CD8-positive, alpha-beta memory T cell (primary cell): Measurements from ENCODE around the gene FOXF2. TPM values are rescaled to one million over a fixed set of nuclear protein-coding genes. Genes with fewer than 3 reads are reported as not detected.
A peak's percentile ranks its signal among the peaks of the same experiment; 100 is the strongest.

Source experiments
- CTCF ChIA-PET: fragments of 350-600 bp; sonication (Branson Sonifier 250); formaldehyde crosslinking; loops from one replicate; lab custom pipeline; 2021; ENCODE audit warnings: antibody characterized with exemption; lab: Charles Lee
- POLR2A ChIA-PET: fragments of 350-600 bp; sonication (Branson Sonifier 250); formaldehyde crosslinking; loops from one replicate; lab custom pipeline; 2021; ENCODE audit warnings: antibody characterized with exemption; lab: Charles Lee
- DNase-seq, 5 donors: peaks; one replicate each; pipeline versions ENCODE4 v3.0.0 to v3.0.0-alpha.2; 2020 to 2022; ENCODE audit warnings: mixed read lengths in 1 of 5
- H3K27ac ChIP-seq: one replicate; pipeline ENCODE4 v1.7.0; 2013; ENCODE audit warnings: low read depth, mild to moderate bottlenecking, low read length, moderate library complexity
- H3K27me3 ChIP-seq: 2 replicates; pipeline ENCODE4 v1.7.0; 2013; ENCODE audit warnings: low read length, mild to moderate bottlenecking; ENCODE audit not compliant: insufficient read depth, poor library complexity, severe bottlenecking
- H3K36me3 ChIP-seq: 2 replicates; pipeline ENCODE4 v1.7.0; 2013; ENCODE audit warnings: mild to moderate bottlenecking, low read length, moderate library complexity; ENCODE audit not compliant: insufficient read depth
- H3K4me1 ChIP-seq: 2 replicates; pipeline ENCODE4 v1.7.0; 2013; ENCODE audit warnings: mild to moderate bottlenecking, low read length, moderate library complexity; ENCODE audit not compliant: insufficient read depth
- H3K4me3 ChIP-seq: 2 replicates; pipeline ENCODE4 v1.7.0; 2013; ENCODE audit warnings: mild to moderate bottlenecking, low read length
- H3K9me3 ChIP-seq: 2 replicates; pipeline ENCODE4 v1.7.0; 2013; ENCODE audit warnings: mild to moderate bottlenecking, low read length
- H3K27ac Mint-ChIP-seq, 8 donors: one replicate each; pipeline ENCODE4 v1.8.0; 2020 to 2021; ENCODE audit warnings: mixed read lengths in 8 of 8, mild to moderate bottlenecking in 6 of 8, inconsistent platforms in 3 of 8, moderate library complexity in 3 of 8
- H3K27me3 Mint-ChIP-seq, 2 donors: one replicate each; pipeline ENCODE4 v1.8.0; 2020 to 2021; ENCODE audit warnings: mixed read lengths in 2 of 2, mild to moderate bottlenecking in 1 of 2, moderate library complexity in 1 of 2
- H3K36me3 Mint-ChIP-seq, 3 donors: one replicate each; pipeline ENCODE4 v1.8.0; 2020 to 2021; ENCODE audit warnings: mixed read lengths in 3 of 3, inconsistent platforms in 1 of 3, mild to moderate bottlenecking in 1 of 3
- H3K4me1 Mint-ChIP-seq, 3 donors: one replicate each; pipeline ENCODE4 v1.8.0; 2020 to 2021; ENCODE audit warnings: mixed read lengths in 3 of 3, inconsistent platforms in 1 of 3, mild to moderate bottlenecking in 1 of 3
- H3K4me3 Mint-ChIP-seq, 7 donors: one replicate each; pipeline ENCODE4 v1.8.0; 2020 to 2021; ENCODE audit warnings: mixed read lengths in 7 of 7, mild to moderate bottlenecking in 6 of 7, moderate library complexity in 4 of 7, inconsistent platforms in 2 of 7
- H3K9me3 Mint-ChIP-seq, 5 donors: one replicate each; pipeline ENCODE4 v1.8.0; 2020 to 2022; ENCODE audit warnings: mixed read lengths in 5 of 5, mild to moderate bottlenecking in 3 of 5, moderate library complexity in 2 of 5, inconsistent platforms in 1 of 5
- polyA plus RNA-seq: library from polyadenylated mRNA; unstranded; fragments of 300-500 nt; fragmentation: Illumina TruSeq; gene quantifications from one replicate; pipeline ENCODE4 v1.2.3, GENCODE V29; 2021
- total RNA-seq, 2 experiments: library from RNA; stranded (reverse); gene quantifications; one replicate each; pipeline ENCODE4 v1.2.3, GENCODE V29; 2021

FOXF2 gene
- total and polyA plus RNA-seq, 3 experiments from 2014 or later: not detected

- H3K27me3 Mint-ChIP-seq: peaks cover 55 to 74% of the 10 kb centered on the region in 2 donors
- H3K27me3 ChIP-seq: peaks cover 58% of the 10 kb centered on the region
- no peak overlapping the region for H3K4me3 ChIP-seq
- H3K4me1 ChIP-seq: peaks cover 8% of the 10 kb centered on the region
- H3K36me3 Mint-ChIP-seq: no peaks in the 10 kb centered on the region
- no peak overlapping the region for H3K4me3 Mint-ChIP-seq
- no peaks in the 10 kb centered on the region for H3K9me3 ChIP-seq
- no peaks in the 10 kb centered on the region for H3K36me3 ChIP-seq
- no peak overlapping the region for H3K27ac ChIP-seq
- no peak for DNase-seq
- POLR2A ChIA-PET: no interaction called here
- peaks cover 27 to 61% (median 33%) of the 10 kb centered on the region in 3 donors for H3K4me1 Mint-ChIP-seq
- CTCF ChIA-PET: no interaction called here
- no peak overlapping the region for H3K27ac Mint-ChIP-seq
- H3K9me3 Mint-ChIP-seq: peaks cover 0 to 2% (median 0%) of the 10 kb centered on the region in 5 donors
Observed at GRCh38 chr6:1384549-1385128, 4.7 kb upstream of the FOXF2 start.

DNA sequence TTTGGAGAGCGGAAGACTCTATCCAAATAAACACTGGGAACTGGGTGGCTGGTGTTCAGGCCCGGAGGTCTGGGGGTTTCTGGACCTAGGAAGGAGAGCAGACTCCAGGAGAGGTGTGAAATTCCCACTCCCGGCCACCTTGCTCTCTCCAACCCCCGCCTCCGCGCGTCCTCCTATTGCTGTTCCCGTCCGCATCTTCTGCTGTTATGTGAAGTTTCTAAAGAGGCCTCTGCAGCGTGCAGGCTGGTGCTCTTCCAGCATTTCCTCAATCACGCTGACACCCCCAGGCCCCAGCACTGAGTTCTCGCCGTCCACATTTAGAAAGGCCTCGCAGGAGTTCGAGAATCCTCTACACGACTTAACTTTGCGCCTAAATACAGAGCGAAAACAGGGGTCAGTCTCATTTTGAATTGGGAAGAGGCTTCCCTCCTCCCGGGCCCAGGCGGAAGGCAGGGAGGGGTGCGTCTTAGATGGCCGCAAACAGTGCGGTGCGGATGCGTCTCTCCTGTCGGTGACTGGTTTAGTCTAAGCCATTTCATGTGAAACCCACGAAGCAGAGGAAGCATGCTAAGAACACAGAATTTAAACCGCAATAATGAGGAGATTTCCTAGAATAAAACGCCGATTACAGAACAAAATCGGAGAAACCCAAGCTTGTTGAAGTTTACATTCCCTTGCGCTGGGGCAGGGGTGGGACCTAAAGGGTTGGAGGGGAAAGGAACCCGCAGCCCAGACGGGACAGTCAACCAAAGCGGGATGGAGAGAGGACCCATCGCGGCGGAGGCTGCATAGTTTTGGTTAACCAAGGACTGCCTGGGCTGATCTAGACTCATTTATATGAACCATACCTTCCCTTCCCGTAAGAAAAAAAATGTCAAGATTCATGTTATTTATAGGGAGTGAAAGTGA, 4.0 kb upstream of the FOXF2 start:
- Histone ChIP-seq H3K4me3 (no peak overlapping the region), H3K27ac (no peak overlapping the region), H3K9me3 (no peaks in the 10 kb centered on the region), H3K27me3 (peaks cover 51% of the 10 kb centered on the region), H3K36me3 (no peaks in the 10 kb centered on the region), H3K4me1 (peaks cover 8% of the 10 kb centered on the region)
- Mint-ChIP-seq H3K9me3 (peaks cover 0 to 2% (median 0%) of the 10 kb centered on the region in 5 donors), H3K4me3 (peak overlapping the region in 2 of 7 donors; percentile 12 to 19), H3K27ac (peak overlapping the region in 1 of 8 donors; percentile 9), H3K27me3 (peaks cover 51 to 70% of the 10 kb centered on the region in 2 donors), H3K4me1 (peaks cover 27 to 57% (median 27%) of the 10 kb centered on the region in 3 donors), H3K36me3 (no peaks in the 10 kb centered on the region)
- CTCF ChIA-PET: interaction anchor here (1.1 to 3.5 kb wide), 2 partner anchors 12 to 792 kb away, joined by 4 to 15 read pairs; no protein-coding TSS in a partner anchor
- DNase-seq: no peak
- POLR2A ChIA-PET: no interaction called here

GRCh38 chr6:1386038-1386709, 3.2 kb upstream of the FOXF2 start:
- POLR2A ChIA-PET: no interaction called here
- Mint-ChIP-seq H3K9me3 (peaks cover 0 to 2% (median 0%) of the 10 kb centered on the region in 5 donors), H3K4me1 (peaks cover 19 to 50% (median 21%) of the 10 kb centered on the region in 3 donors), H3K27ac (no peak overlapping the region), H3K36me3 (no peaks in the 10 kb centered on the region), H3K27me3 (peaks cover 45 to 66% of the 10 kb centered on the region in 2 donors), H3K4me3 (no peak overlapping the region)
- H3K9me3 ChIP-seq: no peaks in the 10 kb centered on the region
- no peaks in the 10 kb centered on the region for H3K36me3 ChIP-seq
- peaks cover under 1% of the 10 kb centered on the region for H3K4me1 ChIP-seq
- H3K4me3 ChIP-seq: no peak overlapping the region
- peaks cover 50% of the 10 kb centered on the region for H3K27me3 ChIP-seq
- H3K27ac ChIP-seq: no peak overlapping the region
- CTCF ChIA-PET: interaction anchor here (1.1 to 3.5 kb wide), 2 partner anchors 11 to 792 kb away, joined by 4 to 15 read pairs; no protein-coding TSS in a partner anchor
- no peak for DNase-seq

- H3K36me3 Mint-ChIP-seq: no peaks in the 10 kb centered on the region
- Histone ChIP-seq H3K27me3 (peaks cover 57% of the 10 kb centered on the region), H3K4me1 (no peaks in the 10 kb centered on the region), H3K9me3 (no peaks in the 10 kb centered on the region), H3K36me3 (no peaks in the 10 kb centered on the region), H3K27ac (no peak overlapping the region), H3K4me3 (no peak overlapping the region)
- CTCF ChIA-PET: interaction anchor here (1.0 to 3.5 kb wide), 2 partner anchors 8 to 10 kb away, joined by 3 to 15 read pairs; no protein-coding TSS in a partner anchor
- POLR2A ChIA-PET: no interaction called here
- peaks cover 58 to 73% of the 10 kb centered on the region in 2 donors for H3K27me3 Mint-ChIP-seq
- H3K27ac Mint-ChIP-seq: no peak overlapping the region
- peaks cover 0 to 2% (median 0%) of the 10 kb centered on the region in 5 donors for H3K9me3 Mint-ChIP-seq
- peaks cover 19 to 49% (median 22%) of the 10 kb centered on the region in 3 donors for H3K4me1 Mint-ChIP-seq
- DNase-seq: no peak
- H3K4me3 Mint-ChIP-seq: peak overlapping the region in 3 of 7 donors; percentile 19 to 41 (median 27)
Observed at GRCh38 chr6:1387538-1387875, 1.9 kb upstream of the FOXF2 start.

DNA sequence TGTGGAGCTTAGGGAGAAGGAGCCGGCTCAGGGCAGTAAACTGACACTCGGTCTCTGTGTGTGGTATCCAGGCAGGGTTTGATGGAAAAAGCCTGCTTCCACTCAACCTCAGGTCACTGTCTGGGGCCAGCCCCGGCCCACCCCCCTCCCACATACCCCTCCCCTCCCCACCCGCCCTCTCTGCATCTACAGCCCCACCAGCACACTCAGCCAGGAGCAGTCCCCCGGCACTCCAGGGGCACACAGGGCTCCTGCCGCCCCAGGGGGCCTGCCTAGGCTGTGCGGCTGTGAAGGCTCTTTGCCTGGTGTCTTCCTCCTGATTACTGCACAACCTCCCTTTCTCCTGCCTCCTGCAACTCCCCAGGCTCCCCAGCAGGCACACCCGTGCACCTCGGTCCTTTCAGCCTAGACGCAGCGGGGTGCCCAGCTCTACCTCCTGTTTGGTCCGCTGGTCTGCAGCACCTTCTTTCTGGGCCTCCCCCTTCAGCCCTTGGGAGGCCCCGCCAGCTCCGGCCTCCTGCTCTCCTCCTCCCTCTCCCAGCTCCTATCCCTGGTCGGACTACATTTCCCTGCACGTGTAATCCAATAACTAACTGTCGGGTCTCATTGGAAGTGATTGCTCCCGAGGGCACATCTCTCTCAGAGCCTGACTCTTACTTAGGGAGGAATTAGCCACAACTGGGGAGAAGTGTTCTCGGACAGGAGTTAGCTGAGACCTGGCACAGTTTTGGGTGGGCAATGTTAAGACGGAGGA, 1.3 kb upstream of the FOXF2 start:
- Histone ChIP-seq H3K4me3 (no peak overlapping the region), H3K27ac (no peak overlapping the region), H3K36me3 (no peaks in the 10 kb centered on the region), H3K27me3 (peaks cover 53% of the 10 kb centered on the region), H3K9me3 (no peaks in the 10 kb centered on the region), H3K4me1 (no peaks in the 10 kb centered on the region)
- H3K4me1 Mint-ChIP-seq: peaks cover 19 to 46% (median 23%) of the 10 kb centered on the region in 3 donors
- DNase-seq: no peak
- H3K27me3 Mint-ChIP-seq: peaks cover 58 to 70% of the 10 kb centered on the region in 2 donors
- H3K27ac Mint-ChIP-seq: peak overlapping the region in 1 of 8 donors; percentile 79
- ChIA-PET POLR2A (no interaction called here), CTCF (interaction anchor here (1.0 to 3.5 kb wide), 2 partner anchors 7 to 9 kb away, joined by 3 to 15 read pairs; no protein-coding TSS in a partner anchor)
- H3K36me3 Mint-ChIP-seq: no peaks in the 10 kb centered on the region
- H3K9me3 Mint-ChIP-seq: peaks cover 0 to 2% (median 0%) of the 10 kb centered on the region in 5 donors
- H3K4me3 Mint-ChIP-seq: peak overlapping the region in 5 of 7 donors; percentile 41 to 71 (median 66)

- no peaks in the 10 kb centered on the region for H3K4me1 ChIP-seq
- Mint-ChIP-seq H3K36me3 (no peaks in the 10 kb centered on the region), H3K27ac (peak overlapping the region in 1 of 8 donors; percentile 19), H3K27me3 (peaks cover 56 to 67% of the 10 kb centered on the region in 2 donors), H3K4me1 (peaks cover 19 to 49% (median 23%) of the 10 kb centered on the region in 3 donors), H3K4me3 (peak overlapping the region; percentile 16 to 76 (median 63)), H3K9me3 (peaks cover 0 to 2% (median 0%) of the 10 kb centered on the region in 5 donors)
- ChIA-PET CTCF (interaction anchor here (3.5 kb wide), 1 partner anchor 8 kb away, joined by 15 read pairs; no protein-coding TSS in a partner anchor), POLR2A (no interaction called here)
- no peaks in the 10 kb centered on the region for H3K36me3 ChIP-seq
- DNase-seq: no peak
- no peaks in the 10 kb centered on the region for H3K9me3 ChIP-seq
- no peak overlapping the region for H3K4me3 ChIP-seq
- H3K27me3 ChIP-seq: peaks cover 56% of the 10 kb centered on the region
- no peak overlapping the region for H3K27ac ChIP-seq
Observed at GRCh38 chr6:1388630-1389368, 577 bp upstream of the FOXF2 start.
